ENCODE data around the gene CLIC5.

Gene CLIC5

GRCh38 chr6:45965007-45965406 lies 50.7 kb downstream of the CLIC5 start:
- DNase-seq (ENCODE audit: low read depth in 2 of 2), result no peak

GRCh38 chr6:45964300-45964699 lies 51.4 kb downstream of the CLIC5 start:
- DNase-seq (ENCODE audit: low read depth in 2 of 2), result no peak

GRCh38 chr6:45963896-45964295 lies 51.8 kb downstream of the CLIC5 start:
- no peak for DNase-seq (ENCODE audit: low read depth in 2 of 2)

GRCh38 chr6:45961125-45961524 lies 54.5 kb downstream of the CLIC5 start:
- DNase-seq (ENCODE audit: low read depth in 2 of 2), result no peak

GRCh38 chr6:45959534-45960145 lies 56.0 kb downstream of the CLIC5 start:
- no peak for DNase-seq (ENCODE audit: low read depth in 2 of 2)

GRCh38 chr6:45956663-45957062 lies 59.0 kb downstream of the CLIC5 start:
- DNase-seq (ENCODE audit: low read depth in 2 of 2), result no peak

GRCh38 chr6:45956176-45956575 lies 59.5 kb downstream of the CLIC5 start:
- DNase-seq (ENCODE audit: low read depth in 2 of 2), result no peak

- DNase-seq (ENCODE audit: low read depth in 2 of 2), result no peak
Measured at GRCh38 chr6:45955597-45955996, 60.1 kb downstream of the CLIC5 start.

GRCh38 chr6:45952546-45952945 lies 63.1 kb downstream of the CLIC5 start:
- no peak for DNase-seq (ENCODE audit: low read depth in 2 of 2)

- no peak for DNase-seq (ENCODE audit: low read depth in 2 of 2)
Measured at GRCh38 chr6:45952168-45952529, 63.5 kb downstream of the CLIC5 start.

GRCh38 chr6:45951321-45952167 lies 64.1 kb downstream of the CLIC5 start:
- DNase-seq (ENCODE audit: low read depth in 2 of 2), result no peak

- no peak for DNase-seq (ENCODE audit: low read depth in 2 of 2)
Measured at GRCh38 chr6:45949256-45949655, 66.4 kb downstream of the CLIC5 start.

- no peak for DNase-seq (ENCODE audit: low read depth in 2 of 2)
Measured at GRCh38 chr6:45947807-45948206, 67.9 kb downstream of the CLIC5 start.

- DNase-seq (ENCODE audit: low read depth in 2 of 2), result no peak
Measured at GRCh38 chr6:45946887-45947286, 68.8 kb downstream of the CLIC5 start.

GRCh38 chr6:45946352-45946751 lies 69.3 kb downstream of the CLIC5 start:
- no peak for DNase-seq (ENCODE audit: low read depth in 2 of 2)

- no peak for DNase-seq (ENCODE audit: low read depth in 2 of 2)
Measured at GRCh38 chr6:45942953-45943352, 72.7 kb downstream of the CLIC5 start.

GRCh38 chr6:45933855-45934254 lies 81.8 kb downstream of the CLIC5 start:
- DNase-seq (ENCODE audit: low read depth in 2 of 2), result no peak

GRCh38 chr6:45931232-45931631 lies 84.4 kb downstream of the CLIC5 start:
- DNase-seq (ENCODE audit: low read depth in 2 of 2), result no peak

GRCh38 chr6:45930420-45931040 lies 85.1 kb downstream of the CLIC5 start:
- peak in 1 of 2 donors; percentile 33 for DNase-seq (ENCODE audit: low read depth in 2 of 2)

- DNase-seq (ENCODE audit: low read depth in 2 of 2), result no peak
Measured at GRCh38 chr6:45929421-45930361, 86.0 kb downstream of the CLIC5 start.

- no peak for DNase-seq (ENCODE audit: low read depth in 2 of 2)
Measured at GRCh38 chr6:45928721-45929305, 86.8 kb downstream of the CLIC5 start.
